ENCODE data around the gene UTF1. TPM values are rescaled to one million over a fixed set of nuclear protein-coding genes. Genes with fewer than 3 reads are reported as not detected.

The UTF1 gene
- polyA plus RNA-seq, 1 donor from 2014 or later = not detected

- H3K4me3 ChIP-seq (ENCODE audit: low read length) = no peak overlapping the region
- no peaks in the 10 kb centered on the region for H3K9me2 ChIP-seq (ENCODE audit: insufficient read depth, low read length)
- H3K36me3 ChIP-seq (ENCODE audit: insufficient read depth, low read length) = no peaks in the 10 kb centered on the region
- H2AFZ ChIP-seq (ENCODE audit: low read depth, low read length) = no peak overlapping the region
- H3K27ac ChIP-seq (ENCODE audit: low read length) = no peak overlapping the region
- H3K9me3 ChIP-seq (ENCODE audit: low read length) = no peaks in the 10 kb centered on the region
- H3K27me3 ChIP-seq (ENCODE audit: insufficient read depth, low read depth, low read length) = no peaks in the 10 kb centered on the region
- H3K4me2 ChIP-seq (ENCODE audit: low read length) = no peak overlapping the region
- H3K9ac ChIP-seq (ENCODE audit: low read length) = no peak overlapping the region
- no peak for TF ChIP-seq POLR2AphosphoS5 (IDR thresholded peaks at IDR 0.05)
- TF ChIP-seq EZH2 (IDR thresholded peaks at IDR 0.05; ENCODE audit: borderline replicate concordance, insufficient read depth, low read length, poor library complexity, severe bottlenecking) = no peak
- no peak for TF ChIP-seq TAF1 (IDR thresholded peaks at IDR 0.05; ENCODE audit: low read depth)
- no peak for TF ChIP-seq REST (IDR thresholded peaks at IDR 0.05; ENCODE audit: borderline replicate concordance)
- no peak for TF ChIP-seq EP300 (conservative IDR thresholded peaks at IDR 0.05; ENCODE audit: poor library complexity, severe bottlenecking)
- no peaks in the 10 kb centered on the region for H3F3A ChIP-seq (ENCODE audit: insufficient read depth, low read length, poor library complexity, severe bottlenecking)
- H4K20me1 ChIP-seq (ENCODE audit: insufficient read depth) = no peaks in the 10 kb centered on the region
- no peaks in the 10 kb centered on the region for H3K79me2 ChIP-seq (replicated peaks; ENCODE audit: insufficient read depth, low read length)
Observed at GRCh38 chr10:133185421-133185820, 44.6 kb upstream of the UTF1 start.

GRCh38 chr10:133185916-133186315, 44.1 kb upstream of the UTF1 start:
- Histone ChIP-seq H3K9ac (ENCODE audit: low read length) (no peak overlapping the region), H3K9me2 (ENCODE audit: insufficient read depth, low read length) (no peaks in the 10 kb centered on the region), H3K9me3 (ENCODE audit: low read length) (no peaks in the 10 kb centered on the region), H3K27ac (ENCODE audit: low read length) (no peak overlapping the region), H3K4me3 (ENCODE audit: low read length) (no peak overlapping the region), H3K27me3 (ENCODE audit: insufficient read depth, low read depth, low read length) (no peaks in the 10 kb centered on the region), H2AFZ (ENCODE audit: low read depth, low read length) (no peak overlapping the region), H3K79me2 (replicated peaks; ENCODE audit: insufficient read depth, low read length) (no peaks in the 10 kb centered on the region), H3F3A (ENCODE audit: insufficient read depth, low read length, poor library complexity, severe bottlenecking) (no peaks in the 10 kb centered on the region), H3K36me3 (ENCODE audit: insufficient read depth, low read length) (no peaks in the 10 kb centered on the region), H3K4me2 (ENCODE audit: low read length) (no peak overlapping the region), H4K20me1 (ENCODE audit: insufficient read depth) (no peaks in the 10 kb centered on the region)
- TF ChIP-seq REST (IDR thresholded peaks at IDR 0.05; ENCODE audit: borderline replicate concordance) (no peak), MXI1 (conservative IDR thresholded peaks at IDR 0.05; ENCODE audit: poor library complexity, severe bottlenecking) (no peak), POLR2AphosphoS5 (IDR thresholded peaks at IDR 0.05) (no peak), RAD21 (conservative IDR thresholded peaks at IDR 0.05) (no peak), TAF1 (IDR thresholded peaks at IDR 0.05; ENCODE audit: low read depth) (no peak), CTCF (IDR thresholded peaks at IDR 0.05; ENCODE audit: poor library complexity, severe bottlenecking) (no peak), EP300 (conservative IDR thresholded peaks at IDR 0.05; ENCODE audit: poor library complexity, severe bottlenecking) (no peak), SMC3 (conservative IDR thresholded peaks at IDR 0.05; ENCODE audit: poor library complexity) (no peak), EZH2 (IDR thresholded peaks at IDR 0.05; ENCODE audit: borderline replicate concordance, insufficient read depth, low read length, poor library complexity, severe bottlenecking) (no peak)
